Large intestine (tissue), 3 donors: Measurements from ENCODE around the gene CD81. TPM values are rescaled to one million over a fixed set of nuclear protein-coding genes. Genes with fewer than 3 reads are reported as not detected.

Source experiments
- DNase-seq, 2 donors: peaks; one replicate each; pipeline versions ENCODE4 v3.0.0 to v3.0.0-alpha.2; 2013
- H3K27ac ChIP-seq: one replicate; pipeline ENCODE4 v1.5.1; 2013; ENCODE audit warnings: low read length
- H3K27me3 ChIP-seq: 2 replicates; pipeline ENCODE4 v1.6.1; 2013; ENCODE audit warnings: low read length; ENCODE audit not compliant: control insufficient read depth, insufficient read depth
- H3K36me3 ChIP-seq: 2 replicates; pipeline ENCODE4 v1.6.1; 2013; ENCODE audit warnings: low read length; ENCODE audit not compliant: control insufficient read depth, insufficient read depth
- H3K4me1 ChIP-seq: one replicate; pipeline ENCODE4 v1.6.1; 2013; ENCODE audit warnings: low read length; ENCODE audit not compliant: control insufficient read depth, insufficient read depth
- H3K4me3 ChIP-seq: one replicate; pipeline ENCODE4 v1.5.1; 2013; ENCODE audit warnings: low read length
- H3K9me3 ChIP-seq: one replicate; pipeline ENCODE4 v1.6.1; 2013; ENCODE audit warnings: mild to moderate bottlenecking, low read depth, low read length, moderate library complexity; ENCODE audit not compliant: control insufficient read depth
- WGBS: methylation state at CpG from one replicate; pipeline ENCODE4 v1.1.5; 2013; ENCODE audit warnings: low lambda C conversion rate; ENCODE audit not compliant: insufficient coverage; 5-methylcytosine and 5-hydroxymethylcytosine counted together
- polyA plus RNA-seq: library from polyadenylated mRNA; unstranded; fragments of 120-200 nt; gene quantifications from one replicate; pipeline ENCODE4 v1.2.1, GENCODE V29; 2013

The CD81 gene
- polyA plus RNA-seq, 1 donor = 292 TPM

DNA sequence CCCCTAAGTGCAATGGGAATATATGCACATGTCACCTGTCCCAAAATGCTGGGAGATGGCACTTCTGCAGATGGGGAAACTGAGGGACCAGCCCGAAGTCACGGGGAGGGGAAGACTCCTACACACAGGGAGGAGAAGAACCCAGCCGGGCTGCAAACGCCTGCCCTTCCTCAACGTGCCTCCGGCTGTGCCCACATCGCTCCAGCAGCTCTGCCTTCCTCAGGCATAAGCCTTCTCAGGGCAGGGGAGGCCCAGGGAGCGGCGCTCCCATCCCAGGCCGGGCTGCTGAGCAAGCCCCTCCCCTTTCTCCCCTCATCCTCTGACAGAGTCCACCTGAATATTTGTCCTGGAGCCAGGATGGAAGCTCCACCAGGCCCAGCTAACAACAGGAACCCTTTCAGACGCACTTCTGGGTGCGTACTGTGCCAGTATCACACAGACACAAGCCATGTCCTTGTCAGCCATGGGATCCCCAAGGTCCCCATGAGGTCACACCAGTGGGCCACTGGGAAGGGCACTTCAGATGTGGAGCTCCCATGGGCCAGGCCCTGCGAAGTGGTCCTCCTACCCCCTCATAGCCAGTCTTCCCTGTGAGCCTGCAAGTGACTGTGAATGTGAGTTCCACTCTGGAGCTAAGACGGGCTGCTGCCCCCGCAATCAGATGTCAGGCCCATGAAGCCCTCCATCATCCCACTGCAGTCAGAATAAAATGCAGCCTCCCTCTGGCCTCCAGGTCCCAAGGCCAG is 2.5 kb upstream of the CD81 start:
- no CpG with 5 or more reads among the region's 15 CpGs for WGBS
- DNase-seq = no peak
- H3K4me1 ChIP-seq = peaks cover 16% of the 10 kb centered on the region
- H3K36me3 ChIP-seq = no peaks in the 10 kb centered on the region
- no peak overlapping the region for H3K27ac ChIP-seq
- no peak overlapping the region for H3K4me3 ChIP-seq
- no peaks in the 10 kb centered on the region for H3K27me3 ChIP-seq
- peaks cover 3% of the 10 kb centered on the region for H3K9me3 ChIP-seq

DNA sequence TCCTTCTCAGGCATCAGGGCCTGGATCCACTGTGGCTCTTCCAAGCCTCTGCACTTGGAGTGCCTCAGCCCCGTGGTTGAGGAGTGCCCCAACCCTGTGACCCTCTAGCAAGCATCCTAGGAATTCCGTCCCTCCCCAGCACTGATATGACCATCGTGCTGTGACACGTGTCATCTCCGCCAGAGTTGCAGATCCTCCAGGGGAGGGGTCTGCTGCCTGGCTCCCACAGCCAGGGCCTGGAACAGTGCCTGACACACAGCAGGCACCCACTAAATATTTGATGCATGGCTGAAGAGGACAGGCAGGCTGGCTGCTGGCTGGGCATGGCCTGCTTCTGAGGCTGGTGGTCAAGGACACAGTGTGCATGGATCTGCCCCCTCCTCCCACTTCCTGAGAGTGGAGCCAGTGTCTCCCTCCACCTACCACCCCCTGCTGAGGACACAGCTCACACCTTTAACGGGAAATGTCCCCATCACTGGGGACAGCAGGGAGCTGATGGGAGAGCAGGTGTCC is 1.7 kb upstream of the CD81 start:
- no peak overlapping the region for H3K27ac ChIP-seq
- H3K4me1 ChIP-seq = peaks cover 17% of the 10 kb centered on the region
- WGBS = no CpG with 5 or more reads among the region's 6 CpGs
- H3K27me3 ChIP-seq = no peaks in the 10 kb centered on the region
- no peak for DNase-seq
- H3K9me3 ChIP-seq = peaks cover 3% of the 10 kb centered on the region
- no peak overlapping the region for H3K4me3 ChIP-seq
- peaks cover 5% of the 10 kb centered on the region for H3K36me3 ChIP-seq

DNA sequence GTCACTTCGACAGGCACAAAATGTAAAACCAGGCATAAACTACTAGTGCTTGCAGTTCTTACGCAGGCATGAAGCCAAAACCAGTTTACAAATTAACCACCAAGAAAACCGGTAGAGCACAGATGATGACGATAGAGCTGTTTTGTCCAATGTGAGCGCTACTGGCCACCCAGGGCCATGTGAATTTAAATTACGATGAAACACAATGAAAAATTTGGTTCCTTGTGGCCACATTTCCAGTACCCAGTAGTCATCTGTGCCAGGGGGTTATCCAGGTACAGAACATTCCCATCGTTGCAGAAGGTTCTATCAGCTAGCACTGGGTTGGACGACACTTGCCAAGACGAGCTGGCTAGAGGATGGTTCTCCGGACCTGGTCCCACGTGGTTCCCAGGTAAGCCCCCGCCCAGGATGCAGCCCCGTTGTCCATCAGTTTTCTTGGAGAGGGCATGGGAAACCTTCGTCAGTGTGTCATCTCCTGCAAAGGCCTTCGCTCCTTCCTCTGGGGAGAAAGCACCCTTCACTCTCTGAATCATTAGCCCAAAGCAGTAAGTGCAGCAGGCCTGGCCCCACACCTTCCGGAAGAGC is 1.1 kb upstream of the CD81 start:
- 40% methylated on average over 1 of the region's 16 CpGs for WGBS
- H3K9me3 ChIP-seq = peaks cover 8% of the 10 kb centered on the region
- DNase-seq = no peak
- H3K36me3 ChIP-seq = peaks cover 5% of the 10 kb centered on the region
- peaks cover 17% of the 10 kb centered on the region for H3K4me1 ChIP-seq
- no peak overlapping the region for H3K4me3 ChIP-seq
- no peaks in the 10 kb centered on the region for H3K27me3 ChIP-seq
- no peak overlapping the region for H3K27ac ChIP-seq

DNA sequence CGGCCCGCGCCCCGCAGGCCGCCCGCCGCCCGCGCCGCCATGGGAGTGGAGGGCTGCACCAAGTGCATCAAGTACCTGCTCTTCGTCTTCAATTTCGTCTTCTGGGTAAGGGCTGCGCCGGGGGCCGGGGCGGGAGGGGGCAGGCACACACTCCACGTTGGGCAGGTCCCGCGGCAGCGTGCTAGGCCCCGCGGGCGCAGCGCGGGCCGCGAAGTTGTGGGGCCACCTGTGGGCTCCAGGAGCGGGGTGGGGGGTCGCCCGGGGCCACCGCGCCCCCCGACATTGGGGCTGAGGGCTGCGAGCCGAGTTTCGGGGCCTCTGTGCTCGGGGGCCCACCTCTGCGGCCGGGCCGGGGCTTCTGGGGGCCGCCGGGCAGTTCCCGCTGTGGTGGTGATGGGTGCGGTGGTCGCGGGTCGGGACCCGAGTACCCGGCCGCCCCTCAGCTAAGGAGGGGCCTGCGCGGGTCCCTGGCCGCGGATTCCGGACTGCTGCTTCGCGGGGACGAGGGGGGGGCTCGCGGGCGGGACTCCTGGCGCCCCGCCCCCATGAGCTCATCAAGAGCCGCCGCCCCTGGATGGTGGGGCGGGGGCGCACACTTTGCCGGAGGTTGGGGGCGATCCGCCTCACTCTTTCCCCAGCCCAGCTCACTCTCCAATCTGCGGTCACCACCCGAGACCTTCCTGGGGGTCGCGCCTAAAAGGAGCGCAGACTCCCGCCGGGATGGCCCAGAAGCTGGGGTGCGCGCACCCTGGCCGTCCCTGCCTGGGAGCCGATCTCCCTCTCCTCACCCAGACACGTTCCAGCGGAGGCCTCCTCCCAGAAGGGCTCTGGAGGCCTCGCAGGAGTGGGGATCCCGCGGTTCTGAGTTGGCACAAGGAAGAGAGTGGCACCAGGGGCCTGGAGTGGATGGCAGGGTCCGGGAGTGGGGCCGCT is 667 bp downstream of the CD81 start:
- peaks cover 20% of the 10 kb centered on the region for H3K4me1 ChIP-seq
- peaks cover 14% of the 10 kb centered on the region for H3K9me3 ChIP-seq
- peak in 1 of 2 donors; percentile 76 for DNase-seq
- no peaks in the 10 kb centered on the region for H3K27me3 ChIP-seq
- peak overlapping the region; percentile 98 for H3K4me3 ChIP-seq
- WGBS = no CpG with 5 or more reads among the region's 88 CpGs
- H3K27ac ChIP-seq = peak overlapping the region; percentile 95
- peaks cover 10% of the 10 kb centered on the region for H3K36me3 ChIP-seq

DNA sequence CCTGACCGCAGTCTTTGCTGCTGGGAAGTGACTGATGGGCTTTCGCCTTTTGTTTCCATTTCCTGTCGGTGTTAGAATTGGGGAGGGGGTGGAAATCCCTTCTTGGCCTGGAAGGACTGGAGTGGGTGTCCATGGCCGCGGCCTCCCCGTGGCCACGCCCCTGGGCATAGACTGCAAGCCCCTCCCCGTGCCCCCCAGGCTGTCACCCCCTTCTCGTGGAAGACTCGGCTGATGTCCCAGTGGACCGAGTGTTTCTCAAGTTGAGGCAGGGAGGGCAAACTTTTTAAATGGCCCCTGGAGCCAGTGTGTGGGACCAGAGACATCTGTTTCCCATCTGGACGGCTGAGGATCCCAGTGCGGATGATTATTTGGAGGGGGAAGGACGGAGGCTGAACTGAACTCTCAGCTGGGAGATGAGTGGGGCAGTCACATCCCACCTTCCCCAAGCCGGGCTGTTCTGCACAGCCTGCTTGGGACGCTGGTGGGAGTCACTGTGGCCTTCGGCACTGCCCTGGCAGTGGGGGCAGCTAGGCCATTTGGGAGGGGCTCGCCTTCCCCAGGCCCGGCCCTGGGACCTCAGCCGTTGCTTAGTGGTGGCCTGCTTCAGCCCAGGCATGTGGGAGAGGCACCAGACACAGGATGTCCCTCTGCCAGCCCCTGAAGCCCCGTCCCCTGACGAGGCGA is 1.6 kb downstream of the CD81 start:
- Histone ChIP-seq H3K9me3 (peaks cover 14% of the 10 kb centered on the region), H3K4me3 (peak overlapping the region; percentile 98), H3K36me3 (peaks cover 15% of the 10 kb centered on the region), H3K27ac (peak overlapping the region; percentile 95), H3K27me3 (no peaks in the 10 kb centered on the region), H3K4me1 (peaks cover 24% of the 10 kb centered on the region)
- WGBS = no CpG with 5 or more reads among the region's 23 CpGs
- DNase-seq = peak in 1 of 2 donors; percentile 45

DNA sequence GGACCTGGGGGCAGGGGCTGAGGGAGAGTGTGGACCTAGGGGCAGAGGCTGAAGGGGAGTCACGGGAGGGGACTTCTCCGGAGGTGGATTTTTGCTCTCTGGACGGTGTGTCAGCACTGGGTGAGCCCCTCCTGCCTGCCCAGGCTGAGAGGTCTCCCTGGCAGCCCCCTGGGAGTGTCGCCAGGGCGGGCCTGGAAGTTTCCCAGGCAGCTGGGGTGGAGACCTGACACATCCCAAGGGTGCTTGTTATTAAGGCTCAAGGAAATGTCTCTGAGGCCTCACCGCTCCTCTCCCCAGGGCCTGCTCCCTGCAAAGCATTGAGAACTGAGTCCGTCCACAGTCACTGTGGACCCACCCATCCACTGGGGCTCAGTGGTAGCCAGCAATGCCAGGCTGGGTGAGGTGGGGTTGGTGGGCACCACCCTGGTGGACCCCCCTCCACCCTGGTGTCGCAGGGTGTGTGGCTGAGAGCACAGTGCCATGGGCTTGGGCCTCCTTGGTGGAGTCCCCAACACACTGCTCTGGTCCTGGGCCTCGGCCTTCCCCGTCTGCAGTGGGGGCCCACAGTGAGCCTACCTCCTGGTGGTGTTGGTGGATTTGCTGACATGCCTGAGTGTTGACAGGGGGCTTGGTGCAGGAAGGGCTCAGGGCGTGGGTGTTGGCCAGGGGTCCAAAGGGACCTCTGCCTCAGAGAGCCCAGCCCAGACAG is 2.5 kb downstream of the CD81 start:
- peak in 1 of 2 donors; percentile 62 for DNase-seq
- peaks cover 14% of the 10 kb centered on the region for H3K9me3 ChIP-seq
- H3K4me1 ChIP-seq = peaks cover 24% of the 10 kb centered on the region
- no peak overlapping the region for H3K4me3 ChIP-seq
- WGBS = no CpG with 5 or more reads among the region's 11 CpGs
- H3K36me3 ChIP-seq = peaks cover 15% of the 10 kb centered on the region
- H3K27ac ChIP-seq = no peak overlapping the region
- H3K27me3 ChIP-seq = no peaks in the 10 kb centered on the region

DNA sequence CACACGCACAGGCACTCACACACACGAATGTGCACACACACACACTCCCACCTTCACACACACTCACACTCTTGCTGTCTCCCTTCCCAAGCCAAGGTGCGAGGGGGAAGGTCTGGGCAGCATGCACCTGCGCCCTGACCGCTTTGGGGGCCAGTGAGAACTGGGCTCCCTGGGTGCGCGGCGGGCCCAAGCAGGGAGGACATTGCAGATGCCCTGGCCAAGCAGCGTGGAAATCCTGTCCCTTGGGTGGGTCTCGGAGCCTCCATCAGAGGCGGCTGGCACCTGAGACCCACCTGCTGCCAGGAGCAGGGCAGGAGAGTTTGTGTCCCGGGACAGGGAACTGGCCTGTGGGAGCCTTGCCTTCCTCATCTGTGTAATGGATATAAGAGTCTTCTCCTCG is 3.3 kb downstream of the CD81 start:
- no peak for DNase-seq
- no peaks in the 10 kb centered on the region for H3K27me3 ChIP-seq
- H3K36me3 ChIP-seq = peaks cover 18% of the 10 kb centered on the region
- H3K4me1 ChIP-seq = peaks cover 24% of the 10 kb centered on the region
- H3K4me3 ChIP-seq = no peak overlapping the region
- no peak overlapping the region for H3K27ac ChIP-seq
- peaks cover 14% of the 10 kb centered on the region for H3K9me3 ChIP-seq
- WGBS = no CpG with 5 or more reads among the region's 13 CpGs

DNA sequence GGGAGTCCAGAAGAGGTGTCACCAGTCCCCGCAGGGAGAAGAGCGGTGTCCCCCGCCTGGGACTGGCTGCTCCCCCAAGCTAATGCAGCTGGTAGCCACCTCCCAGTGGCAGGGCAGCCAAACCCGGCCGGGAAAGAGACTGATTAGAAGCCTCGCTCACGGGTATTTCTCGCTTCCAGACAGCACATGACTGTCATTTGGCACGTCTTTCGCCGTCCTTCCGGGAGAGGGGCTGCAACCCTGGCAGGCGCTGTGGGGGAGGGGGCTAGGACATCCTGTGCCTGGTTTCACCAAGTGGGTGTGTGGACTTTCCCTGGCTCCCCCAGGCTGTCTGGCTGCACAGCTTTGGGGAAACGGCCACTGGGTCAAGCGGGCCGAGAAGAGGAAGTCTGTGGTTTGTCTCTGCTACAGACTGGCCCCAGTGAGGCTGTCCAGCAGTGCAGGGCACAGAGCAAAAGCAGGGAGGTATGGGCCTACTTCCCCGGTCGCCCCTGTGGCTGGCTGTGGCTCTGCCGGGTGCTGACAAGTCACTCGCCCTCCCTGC is 3.8 kb downstream of the CD81 start:
- Histone ChIP-seq H3K4me3 (no peak overlapping the region), H3K27me3 (no peaks in the 10 kb centered on the region), H3K4me1 (peaks cover 24% of the 10 kb centered on the region), H3K9me3 (peaks cover 14% of the 10 kb centered on the region), H3K36me3 (peaks cover 22% of the 10 kb centered on the region), H3K27ac (no peak overlapping the region)
- no peak for DNase-seq
- no CpG with 5 or more reads among the region's 20 CpGs for WGBS

DNA sequence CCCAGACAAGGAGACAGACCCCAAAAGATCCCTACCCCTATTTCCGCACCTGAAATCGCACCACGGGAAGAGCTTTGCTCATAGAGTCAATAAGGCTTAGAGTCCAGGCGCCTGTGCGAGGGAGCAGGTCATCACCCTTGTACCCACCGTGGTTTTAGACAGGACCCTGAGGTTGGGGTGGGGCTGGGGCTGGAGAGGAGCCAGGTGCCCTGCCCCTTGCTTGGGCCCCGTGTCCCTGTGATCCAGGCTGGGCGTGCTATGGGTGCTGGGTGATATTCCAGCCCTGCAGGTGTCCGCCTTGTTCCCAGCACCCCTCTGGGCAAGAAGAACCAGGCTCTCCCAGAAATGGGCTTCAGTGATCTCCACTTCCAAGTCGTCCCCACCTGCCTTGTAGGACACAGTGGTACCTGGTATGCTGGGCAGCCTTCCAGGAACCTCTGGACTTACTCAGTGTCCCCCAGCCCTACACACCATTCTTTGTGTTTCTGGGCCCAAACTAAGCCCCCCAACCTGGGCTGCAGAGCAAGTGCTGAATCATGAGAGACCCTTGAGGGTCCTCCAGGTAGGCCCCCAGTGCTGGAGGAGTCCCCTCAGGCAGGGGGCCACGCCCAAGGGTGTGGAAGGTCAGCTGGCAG is 4.5 kb downstream of the CD81 start:
- H3K4me3 ChIP-seq = no peak overlapping the region
- H3K27me3 ChIP-seq = no peaks in the 10 kb centered on the region
- H3K27ac ChIP-seq = no peak overlapping the region
- no peak for DNase-seq
- WGBS = no CpG with 5 or more reads among the region's 11 CpGs
- H3K9me3 ChIP-seq = peaks cover 14% of the 10 kb centered on the region
- H3K4me1 ChIP-seq = peaks cover 18% of the 10 kb centered on the region
- peaks cover 26% of the 10 kb centered on the region for H3K36me3 ChIP-seq
